GM19239 (cell line): ENCODE results near the gene RFC4.
"Not testable (repeated sequence)": the region's sequence is repeated elsewhere in the genome, so short reads cannot be mapped to it uniquely, and the experiment has no call there.

Source experiments
- DNase-seq: peaks from one replicate; pipeline ENCODE4 v3.0.0; 2011; ENCODE audit warnings: low spot score; ENCODE audit not compliant: insufficient read length
- FAIRE-seq: peaks from 2 replicates; lab custom pipeline; 2011; peaks lifted over from hg19 to GRCh38; lab: Jason Lieb, UNC

The RFC4 gene, protein sequence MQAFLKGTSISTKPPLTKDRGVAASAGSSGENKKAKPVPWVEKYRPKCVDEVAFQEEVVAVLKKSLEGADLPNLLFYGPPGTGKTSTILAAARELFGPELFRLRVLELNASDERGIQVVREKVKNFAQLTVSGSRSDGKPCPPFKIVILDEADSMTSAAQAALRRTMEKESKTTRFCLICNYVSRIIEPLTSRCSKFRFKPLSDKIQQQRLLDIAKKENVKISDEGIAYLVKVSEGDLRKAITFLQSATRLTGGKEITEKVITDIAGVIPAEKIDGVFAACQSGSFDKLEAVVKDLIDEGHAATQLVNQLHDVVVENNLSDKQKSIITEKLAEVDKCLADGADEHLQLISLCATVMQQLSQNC

GRCh38 chr3:186806089-186807055 lies at the start of gene RFC4:
Gene RFC4 (minus strand): TSS chr3:186806482. CDS start chr3:186804713, 1,769 bp downstream.
- peak; percentile 93 for FAIRE-seq
- DNase-seq = peak; percentile 77

GRCh38 chr3:186854954-186855353 lies 48.7 kb upstream of the RFC4 start:
- no peak for FAIRE-seq
- no peak for DNase-seq

DNA sequence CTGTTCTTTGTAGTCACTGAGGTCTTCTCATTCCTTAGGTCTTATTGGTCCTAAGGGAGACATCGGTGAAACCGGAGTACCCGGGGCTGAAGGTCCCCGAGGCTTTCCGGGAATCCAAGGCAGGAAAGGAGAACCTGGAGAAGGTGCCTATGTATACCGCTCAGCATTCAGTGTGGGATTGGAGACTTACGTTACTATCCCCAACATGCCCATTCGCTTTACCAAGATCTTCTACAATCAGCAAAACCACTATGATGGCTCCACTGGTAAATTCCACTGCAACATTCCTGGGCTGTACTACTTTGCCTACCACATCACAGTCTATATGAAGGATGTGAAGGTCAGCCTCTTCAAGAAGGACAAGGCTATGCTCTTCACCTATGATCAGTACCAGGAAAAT lies 47.9 kb upstream of the RFC4 start:
- DNase-seq (no peak), FAIRE-seq (no peak)

DNA sequence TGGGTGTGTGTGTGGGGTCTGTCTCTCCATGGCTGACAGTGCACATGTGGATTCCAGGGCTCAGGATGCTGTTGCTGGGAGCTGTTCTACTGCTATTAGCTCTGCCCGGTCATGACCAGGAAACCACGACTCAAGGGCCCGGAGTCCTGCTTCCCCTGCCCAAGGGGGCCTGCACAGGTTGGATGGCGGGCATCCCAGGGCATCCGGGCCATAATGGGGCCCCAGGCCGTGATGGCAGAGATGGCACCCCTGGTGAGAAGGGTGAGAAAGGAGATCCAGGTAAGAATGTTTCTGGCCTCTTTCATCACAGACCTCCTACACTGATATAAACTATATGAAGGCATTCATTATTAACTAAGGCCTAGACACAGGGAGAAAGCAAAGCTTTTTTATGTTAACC lies 46.7 kb upstream of the RFC4 start:
- DNase-seq (no peak), FAIRE-seq (no peak)

GRCh38 chr3:186851835-186852234 lies 45.6 kb upstream of the RFC4 start:
- not testable (repeated sequence) for FAIRE-seq, DNase-seq

DNA sequence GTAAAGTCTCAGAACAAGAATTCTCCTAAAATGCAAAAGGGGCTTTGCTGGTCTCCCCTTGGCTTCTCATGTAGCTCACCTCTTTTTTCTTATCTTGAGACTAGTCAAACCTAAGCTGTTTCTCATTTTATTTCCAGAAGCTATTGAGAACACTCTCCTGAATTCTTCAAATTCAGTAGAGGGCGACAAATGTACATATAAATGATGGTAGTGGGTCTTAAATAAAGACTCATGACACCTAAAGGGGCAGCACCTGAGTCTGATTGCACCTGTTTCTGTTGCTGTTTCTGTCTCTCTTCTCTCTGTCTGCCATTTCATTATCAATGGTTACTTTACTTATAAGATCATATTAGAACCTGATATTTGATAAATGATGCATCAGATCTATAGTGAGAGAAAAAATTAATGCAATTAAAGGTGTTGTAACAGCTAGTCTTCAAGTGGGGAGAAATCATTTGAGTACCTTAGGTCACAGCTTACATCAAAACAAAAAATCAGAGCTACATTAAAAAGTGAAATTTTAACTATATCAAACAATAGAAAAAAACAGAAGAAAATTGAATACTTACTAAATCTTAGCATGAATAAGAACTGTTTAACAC lies 43.2 kb upstream of the RFC4 start:
- DNase-seq (peak; percentile 35), FAIRE-seq (peak; percentile 85)

DNA sequence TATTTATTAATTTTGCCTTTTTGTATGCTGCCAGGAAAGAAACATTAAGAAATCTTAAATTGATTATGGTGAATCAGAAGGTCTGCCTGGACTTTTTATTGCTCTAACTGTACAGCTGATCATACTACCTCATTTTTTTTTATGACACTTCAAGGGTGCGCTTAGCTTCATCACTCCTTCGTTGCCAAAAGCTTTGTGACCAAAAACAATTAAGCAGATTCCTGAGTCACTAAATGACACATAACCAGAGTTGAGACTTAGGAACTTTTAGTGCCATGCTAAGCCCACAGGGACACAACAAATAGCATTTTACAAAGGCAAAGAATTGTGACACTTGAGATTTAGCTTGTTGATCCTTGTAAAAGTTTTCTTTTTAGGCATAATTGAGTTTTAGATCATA lies 41.2 kb upstream of the RFC4 start:
- no peak for FAIRE-seq
- no peak for DNase-seq

- FAIRE-seq (no peak), DNase-seq (no peak)
These were observed 39.5 kb upstream of the RFC4 start for GRCh38 chr3:186845756-186846155.

GRCh38 chr3:186844908-186845307 lies 38.6 kb upstream of the RFC4 start:
- FAIRE-seq = no peak
- DNase-seq = no peak

DNA sequence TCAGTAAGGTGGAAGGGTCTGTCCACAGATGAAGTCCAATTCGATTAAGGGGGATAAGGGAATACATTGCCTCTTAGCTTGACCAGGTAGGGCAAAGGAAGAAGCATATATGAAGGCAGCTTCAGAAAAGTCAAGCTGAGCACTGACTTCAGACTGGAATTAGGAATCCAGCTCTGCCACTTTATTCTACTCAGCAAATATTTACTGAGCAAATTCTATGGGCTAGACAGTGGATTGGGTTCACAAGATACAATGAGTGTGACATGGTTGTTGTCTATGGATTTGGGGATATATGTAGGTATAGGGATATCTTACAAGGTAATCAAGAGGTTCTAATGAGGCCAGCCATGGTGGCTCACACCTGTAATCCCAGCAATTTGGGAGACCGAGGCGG lies 36.8 kb upstream of the RFC4 start:
- DNase-seq (no peak), FAIRE-seq (no peak)

DNA sequence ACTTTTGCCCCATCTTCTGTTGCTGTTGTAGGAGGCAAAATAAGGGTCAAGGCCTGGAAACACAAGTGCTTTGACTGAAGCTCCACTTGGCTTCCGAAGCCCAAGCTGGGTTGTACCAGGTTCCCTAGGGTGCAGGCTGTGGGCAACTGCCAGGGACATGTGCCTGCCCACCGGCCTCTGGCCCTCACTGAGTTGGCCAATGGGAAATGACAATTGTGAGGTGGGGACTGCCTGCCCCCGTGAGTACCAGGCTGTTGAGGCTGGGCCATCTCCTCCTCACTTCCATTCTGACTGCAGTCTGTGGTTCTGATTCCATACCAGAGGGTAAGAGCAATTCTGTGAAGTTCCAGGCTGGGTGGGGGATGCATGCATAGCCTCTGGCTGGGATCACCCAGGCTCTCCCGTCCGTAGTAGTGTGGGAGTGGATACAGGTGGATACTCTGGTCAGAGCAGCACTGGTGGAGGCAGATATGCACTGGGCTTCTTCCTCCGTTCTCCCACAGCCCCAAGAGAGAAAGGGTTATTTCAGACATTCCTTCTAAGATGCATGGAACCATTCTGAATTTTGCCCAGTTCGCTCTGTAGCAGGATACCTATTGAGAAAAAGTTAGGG lies 36.2 kb upstream of the RFC4 start, which contains the start of gene ADIPOQ:
Gene ADIPOQ (plus strand): TSS at position 285 of the 613 bp plus-strand sequence. CDS start 10,349 bp downstream, outside the sequence.
- DNase-seq = no peak
- FAIRE-seq = no peak

DNA sequence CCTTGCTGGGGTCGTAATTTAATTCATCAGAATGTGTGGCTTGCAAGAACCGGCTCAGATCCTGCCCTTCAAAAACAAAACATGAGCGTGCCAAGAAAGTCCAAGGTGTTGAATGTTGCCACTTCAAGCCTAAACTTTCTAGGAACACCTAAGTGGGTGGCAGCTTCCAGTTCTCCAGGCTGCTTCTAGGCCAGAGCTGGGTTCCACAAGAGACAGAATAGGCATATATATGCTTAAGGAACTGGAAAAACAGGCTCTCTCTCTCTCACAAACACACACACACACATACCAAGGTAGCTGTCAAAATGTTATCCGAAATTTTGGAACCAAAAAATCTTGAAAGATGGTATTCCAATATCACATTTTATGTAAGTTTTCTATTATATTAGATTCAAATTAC lies 35.3 kb upstream of the RFC4 start:
- no peak for FAIRE-seq
- no peak for DNase-seq

- DNase-seq = no peak
These were observed 33.8 kb upstream of the RFC4 start for GRCh38 chr3:186839874-186840641.

DNA sequence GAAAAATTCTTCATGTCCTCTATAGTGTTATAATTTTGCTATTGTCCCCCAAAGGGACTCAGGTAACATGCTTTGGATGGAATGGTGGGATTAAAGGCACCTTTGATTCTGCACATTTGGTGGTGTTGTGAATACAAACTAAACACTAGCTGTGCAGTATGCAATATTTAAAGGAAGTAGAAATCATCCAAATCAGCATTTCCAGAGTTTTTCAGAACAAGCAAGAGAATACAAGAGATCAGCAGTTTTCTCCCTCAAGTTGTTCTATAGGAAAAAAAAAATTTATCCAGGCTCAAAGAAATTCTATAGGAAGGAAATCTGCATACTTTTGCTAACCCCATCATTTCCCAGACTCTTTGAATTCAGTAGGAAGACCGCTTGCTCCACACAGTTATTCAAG lies 26.0 kb upstream of the RFC4 start:
- no peak for DNase-seq
- no peak for FAIRE-seq

More at GRCh38 chr3:186839874-186840641, 33.8 kb upstream of the RFC4 start:
- FAIRE-seq = no peak

DNA sequence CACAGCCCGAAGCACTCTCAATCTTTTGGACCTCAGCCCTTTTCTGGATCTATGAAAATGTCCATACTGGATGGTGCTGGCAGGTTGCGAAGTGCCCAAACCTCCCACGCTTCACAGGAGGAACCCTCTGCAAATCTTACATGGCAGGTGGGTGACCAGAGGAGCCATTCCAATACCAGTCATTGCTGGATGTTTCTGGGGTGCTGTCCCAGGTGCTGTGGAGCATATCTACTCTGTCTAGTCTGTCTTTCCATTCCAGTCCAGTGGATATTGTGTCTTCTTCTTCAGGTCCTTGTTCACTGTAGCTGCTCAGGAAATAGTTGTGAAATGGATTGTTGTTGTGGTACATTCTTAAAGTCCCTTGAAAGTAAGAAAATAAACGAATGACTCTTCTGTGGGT lies 25.5 kb upstream of the RFC4 start:
- no peak for DNase-seq
- no peak for FAIRE-seq

DNA sequence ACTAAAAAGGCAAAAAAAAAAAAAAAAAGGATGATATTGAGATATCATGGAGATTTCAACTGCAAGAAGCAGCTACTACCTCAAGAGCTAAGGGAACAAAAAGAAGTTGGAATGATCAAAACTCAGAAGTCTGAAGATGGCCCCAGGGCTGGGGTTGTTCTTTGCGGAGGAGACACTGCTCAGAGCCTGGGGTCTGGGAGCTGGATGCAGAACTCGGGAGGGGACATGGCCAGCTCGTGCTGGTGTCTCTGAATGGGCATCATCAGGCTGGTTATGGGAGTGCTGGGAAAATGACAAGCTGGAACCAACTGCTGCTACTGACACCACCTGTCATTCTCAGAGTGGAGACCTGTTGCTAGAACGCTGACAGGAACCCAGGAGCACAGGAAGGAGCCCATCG lies 22.1 kb upstream of the RFC4 start:
- DNase-seq = no peak
- no peak for FAIRE-seq

DNA sequence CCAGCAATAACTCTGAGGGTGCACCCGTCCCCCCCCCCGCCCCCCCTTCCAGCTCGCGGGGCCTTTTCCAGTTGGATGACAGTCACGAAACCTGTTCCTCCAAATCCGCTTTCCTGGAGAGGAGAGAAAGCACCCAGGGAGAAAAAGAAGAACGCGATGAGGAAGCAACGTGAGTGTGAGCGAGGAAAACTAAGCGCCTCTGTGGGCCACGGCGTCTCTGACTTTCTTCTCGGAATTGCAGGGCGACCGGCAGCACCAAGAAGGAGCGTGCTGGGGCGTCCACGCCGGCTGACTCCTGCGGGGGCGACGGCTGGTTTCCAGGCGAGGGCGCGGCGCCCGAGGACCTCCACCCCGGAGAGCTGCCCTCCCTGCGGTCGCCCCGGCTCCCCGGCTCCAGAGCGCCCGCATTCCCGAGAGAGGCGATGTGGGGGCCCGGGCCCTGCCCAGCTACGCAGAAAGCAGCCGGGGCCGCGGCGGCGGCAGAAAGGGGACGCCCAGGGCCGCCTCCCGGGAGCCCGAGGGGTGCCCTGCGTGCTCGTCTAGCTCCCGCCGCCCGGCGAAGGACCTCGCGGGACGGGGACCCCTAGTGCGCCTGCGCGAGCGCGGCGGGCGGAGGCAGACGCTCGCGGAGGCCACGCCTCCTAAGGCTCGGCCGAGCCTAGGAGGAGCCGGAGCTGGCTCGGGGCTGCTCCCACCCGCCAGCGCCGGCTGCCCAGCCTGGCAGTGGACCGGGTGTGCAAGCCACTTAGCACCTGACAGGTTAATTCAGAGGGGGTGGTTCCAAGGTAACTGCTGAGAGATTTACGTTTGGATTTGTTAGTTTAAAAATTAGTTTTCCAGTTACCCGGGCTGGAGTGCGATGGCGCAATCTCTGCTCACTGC lies 20.9 kb upstream of the RFC4 start:
- FAIRE-seq (peak; percentile 73), DNase-seq (peak; percentile 97)

GRCh38 chr3:186826410-186826975 lies 20.2 kb upstream of the RFC4 start:
- FAIRE-seq (peak; percentile 58), DNase-seq (no peak)
